Mesenchymal stem cell (in vitro differentiated cells and primary cell): ENCODE data around the gene CES4A.

Experiments used
- DNase-seq: peaks from one replicate; pipeline ENCODE4 v3.0.0-alpha.2; 2013
- H2AFZ ChIP-seq: one replicate; pipeline ENCODE4 v1.6.1; 2013; ENCODE audit warnings: low read depth, mild to moderate bottlenecking, control low read depth, inconsistent platforms, low read length, moderate library complexity
- H2AK5ac ChIP-seq: 2 replicates; pipeline ENCODE4 v1.6.1; 2013; ENCODE audit warnings: low read length, moderate library complexity, mild to moderate bottlenecking, inconsistent platforms; ENCODE audit not compliant: severe bottlenecking
- H2BK120ac ChIP-seq: one replicate; pipeline ENCODE4 v1.6.1; 2013; ENCODE audit warnings: low read depth, mild to moderate bottlenecking, inconsistent platforms, low read length, moderate library complexity
- H2BK12ac ChIP-seq, 2 experiments: one replicate each; pipeline ENCODE4 v1.6.1; 2013; ENCODE audit warnings: inconsistent platforms in 2 of 2, low read length in 2 of 2, mild to moderate bottlenecking in 2 of 2, moderate library complexity in 2 of 2, control low read depth in 1 of 2
- H2BK15ac ChIP-seq: one replicate; pipeline ENCODE4 v1.6.1; 2013; ENCODE audit warnings: mild to moderate bottlenecking, low read depth, inconsistent platforms; ENCODE audit not compliant: poor library complexity, severe bottlenecking
- H2BK5ac ChIP-seq: 2 replicates; pipeline ENCODE4 v1.6.1; 2013; ENCODE audit warnings: low read depth, mild to moderate bottlenecking, low read length, control low read depth, inconsistent platforms; ENCODE audit not compliant: poor library complexity, severe bottlenecking
- H3K14ac ChIP-seq, 2 experiments: one replicate each; pipeline ENCODE4 v1.6.1; 2013; ENCODE audit warnings: inconsistent platforms in 2 of 2, low read length in 2 of 2, control low read depth in 1 of 2, mild to moderate bottlenecking in 1 of 2, moderate library complexity in 1 of 2
- H3K18ac ChIP-seq, 2 experiments: one replicate each; pipeline ENCODE4 v1.6.1; 2013; ENCODE audit warnings: inconsistent platforms in 2 of 2, low read length in 2 of 2, control low read depth in 1 of 2, low read depth in 1 of 2, mild to moderate bottlenecking in 1 of 2
- H3K23ac ChIP-seq, 2 experiments: one replicate each; pipeline ENCODE4 v1.6.1; 2013; ENCODE audit warnings: inconsistent platforms in 2 of 2, low read length in 2 of 2, mild to moderate bottlenecking in 2 of 2, moderate library complexity in 2 of 2, control low read depth in 1 of 2
- H3K27ac ChIP-seq: 2 replicates; pipeline ENCODE4 v1.5.1; 2013; ENCODE audit warnings: mild to moderate bottlenecking, moderate library complexity, low read length, control low read depth, inconsistent platforms; ENCODE audit not compliant: poor library complexity, severe bottlenecking
- H3K27me3 ChIP-seq, 2 experiments: 2 replicates each; pipeline versions ENCODE4 v1.6.1 to v1.7.0; 2013; ENCODE audit warnings: low read length in 2 of 2, mild to moderate bottlenecking in 2 of 2, moderate library complexity in 2 of 2, control low read depth in 1 of 2, inconsistent platforms in 1 of 2; ENCODE audit not compliant: control insufficient read depth in 1 of 2, insufficient read depth in 1 of 2
- H3K36me3 ChIP-seq, 2 experiments: 2 replicates each; pipeline versions ENCODE4 v1.6.1 to v1.7.0; 2013; ENCODE audit warnings: low read length in 2 of 2, control low read depth in 1 of 2, inconsistent platforms in 1 of 2, low read depth in 1 of 2, mild to moderate bottlenecking in 1 of 2; ENCODE audit not compliant: insufficient read depth in 2 of 2, control insufficient read depth in 1 of 2
- H3K4ac ChIP-seq, 2 experiments: one replicate each; pipeline ENCODE4 v1.6.1; 2013; ENCODE audit warnings: inconsistent platforms in 2 of 2, low read length in 2 of 2, mild to moderate bottlenecking in 2 of 2, moderate library complexity in 2 of 2, control low read depth in 1 of 2, low read depth in 1 of 2
- H3K4me1 ChIP-seq: 2 replicates; pipeline ENCODE4 v1.6.1; 2013; ENCODE audit warnings: low read depth, low read length, control low read depth; ENCODE audit not compliant: control insufficient read depth, insufficient read depth
- H3K4me2 ChIP-seq: 2 replicates; pipeline ENCODE4 v1.6.1; 2013; ENCODE audit warnings: low read length, mild to moderate bottlenecking, inconsistent platforms; ENCODE audit not compliant: poor library complexity, severe bottlenecking
- H3K4me3 ChIP-seq, 2 experiments: 2 replicates each; pipeline versions ENCODE4 v1.5.1 to v1.7.0; 2013; ENCODE audit warnings: low read length in 2 of 2, mild to moderate bottlenecking in 2 of 2, control low read depth in 1 of 2, low read depth in 1 of 2; ENCODE audit not compliant: insufficient read depth in 1 of 2
- H3K79me1 ChIP-seq: replicated peaks from 2 replicates; pipeline ENCODE4 v1.6.1; 2013; ENCODE audit warnings: mild to moderate bottlenecking, control low read depth, low read length, inconsistent platforms; ENCODE audit not compliant: poor library complexity, severe bottlenecking
- H3K9ac ChIP-seq: 2 replicates; pipeline ENCODE4 v1.7.0; 2013; ENCODE audit warnings: mild to moderate bottlenecking, low read length, moderate library complexity
- H3K9me3 ChIP-seq: 2 replicates; pipeline ENCODE4 v1.7.0; 2013; ENCODE audit warnings: mild to moderate bottlenecking, low read length; ENCODE audit not compliant: control insufficient read depth
- H4K8ac ChIP-seq: one replicate; pipeline ENCODE4 v1.6.1; 2013; ENCODE audit warnings: inconsistent platforms, mild to moderate bottlenecking, low read length, moderate library complexity
- H4K91ac ChIP-seq: one replicate; pipeline ENCODE4 v1.6.1; 2013; ENCODE audit warnings: mild to moderate bottlenecking, low read length, inconsistent platforms
- WGBS: methylation state at CpG from one replicate; pipeline ENCODE4 v1.1.7; 2013; ENCODE audit warnings: mixed read lengths; 5-methylcytosine and 5-hydroxymethylcytosine counted together

Gene CES4A

DNA sequence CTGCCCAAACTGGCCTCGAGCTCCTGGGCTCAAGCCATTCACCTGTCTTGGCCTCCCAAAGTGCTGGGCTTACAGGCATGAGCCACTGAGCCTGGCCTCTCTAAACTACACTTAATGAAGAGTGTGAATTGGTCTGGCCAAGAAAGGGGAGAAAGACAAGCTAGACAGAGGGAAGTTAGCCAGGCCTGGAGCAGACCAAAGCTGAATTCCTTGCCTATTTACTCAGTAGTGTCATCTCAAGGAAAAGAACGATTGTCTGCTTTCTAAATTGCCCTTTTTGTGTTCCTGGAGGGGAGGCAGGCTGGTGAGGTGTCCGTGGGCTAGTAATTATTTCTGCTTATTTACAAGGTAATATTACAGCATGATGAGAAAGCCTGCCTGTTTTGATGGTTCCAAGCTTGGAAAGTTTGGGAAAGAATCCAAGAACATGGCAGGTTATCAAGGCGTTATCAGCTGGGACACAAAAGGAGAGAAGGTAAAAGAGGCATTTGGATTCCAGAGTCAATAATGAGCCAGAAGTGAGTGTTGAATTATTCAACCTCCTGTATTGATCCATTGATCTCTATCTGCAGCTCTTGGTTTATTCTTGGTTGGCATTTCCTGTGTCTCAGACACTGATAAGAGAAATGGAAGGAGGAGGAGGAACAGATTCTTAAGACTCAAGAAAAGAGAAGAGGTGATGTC is 34.3 kb downstream of the CES4A start:
- H3K4me2 ChIP-seq = no peak overlapping the region
- H4K8ac ChIP-seq = no peak overlapping the region
- no peak overlapping the region for H3K9ac ChIP-seq
- no peak overlapping the region for H3K27ac ChIP-seq
- H2AFZ ChIP-seq = no peak overlapping the region
- H3K4me1 ChIP-seq = no peaks in the 10 kb centered on the region
- no peak overlapping the region for H3K4ac ChIP-seq
- H2BK12ac ChIP-seq = no peak overlapping the region
- WGBS = 69% methylated on average over 4 of the region's 4 CpGs
- no peaks in the 10 kb centered on the region for H3K36me3 ChIP-seq
- no peak overlapping the region for H2BK120ac ChIP-seq
- H3K9me3 ChIP-seq = no peaks in the 10 kb centered on the region
- H2BK15ac ChIP-seq = no peak overlapping the region
- no peaks in the 10 kb centered on the region for H3K79me1 ChIP-seq
- H2AK5ac ChIP-seq = no peak overlapping the region
- H3K14ac ChIP-seq = no peak overlapping the region
- no peak overlapping the region for H3K23ac ChIP-seq
- no peaks in the 10 kb centered on the region for H3K27me3 ChIP-seq
- no peak for DNase-seq
- H4K91ac ChIP-seq = no peak overlapping the region
- no peak overlapping the region for H3K4me3 ChIP-seq
- H2BK5ac ChIP-seq = no peak overlapping the region
- H3K18ac ChIP-seq = no peak overlapping the region

- peaks cover 2% of the 10 kb centered on the region for H3K4me1 ChIP-seq
- H3K4ac ChIP-seq = no peak overlapping the region
- H3K4me3 ChIP-seq = no peak overlapping the region
- no peaks in the 10 kb centered on the region for H3K9me3 ChIP-seq
- no peak overlapping the region for H4K8ac ChIP-seq
- no peak overlapping the region for H3K9ac ChIP-seq
- H2AFZ ChIP-seq = no peak overlapping the region
- WGBS = 100% methylated on average over 1 of the region's 1 CpG
- H3K4me2 ChIP-seq = no peak overlapping the region
- no peak overlapping the region for H2BK15ac ChIP-seq
- no peak overlapping the region for H2BK12ac ChIP-seq
- H3K14ac ChIP-seq = no peak overlapping the region
- no peaks in the 10 kb centered on the region for H3K36me3 ChIP-seq
- no peak overlapping the region for H3K23ac ChIP-seq
- DNase-seq = no peak
- H2BK5ac ChIP-seq = no peak overlapping the region
- peaks cover 2% of the 10 kb centered on the region for H3K79me1 ChIP-seq
- H3K27ac ChIP-seq = no peak overlapping the region
- no peak overlapping the region for H2AK5ac ChIP-seq
- no peak overlapping the region for H4K91ac ChIP-seq
- H3K27me3 ChIP-seq = no peaks in the 10 kb centered on the region
- no peak overlapping the region for H3K18ac ChIP-seq
- H2BK120ac ChIP-seq = no peak overlapping the region
These were observed 35.3 kb downstream of the CES4A start for GRCh38 chr16:67023689-67024088.

- no peaks in the 10 kb centered on the region for H3K27me3 ChIP-seq
- H4K91ac ChIP-seq = no peak overlapping the region
- no peak overlapping the region for H2AFZ ChIP-seq
- H3K27ac ChIP-seq = no peak overlapping the region
- no peak overlapping the region for H3K4me2 ChIP-seq
- no peak overlapping the region for H3K4ac ChIP-seq
- H3K4me3 ChIP-seq = no peak overlapping the region
- H3K23ac ChIP-seq = no peak overlapping the region
- H3K4me1 ChIP-seq = peaks cover 2% of the 10 kb centered on the region
- no peak overlapping the region for H2AK5ac ChIP-seq
- DNase-seq = no peak
- no peak overlapping the region for H2BK12ac ChIP-seq
- no peaks in the 10 kb centered on the region for H3K9me3 ChIP-seq
- peaks cover 2% of the 10 kb centered on the region for H3K79me1 ChIP-seq
- no peaks in the 10 kb centered on the region for H3K36me3 ChIP-seq
- H2BK120ac ChIP-seq = no peak overlapping the region
- H3K18ac ChIP-seq = no peak overlapping the region
- WGBS = 66% methylated on average over 3 of the region's 4 CpGs
- H4K8ac ChIP-seq = no peak overlapping the region
- no peak overlapping the region for H3K9ac ChIP-seq
- H2BK5ac ChIP-seq = no peak overlapping the region
- H3K14ac ChIP-seq = no peak overlapping the region
- no peak overlapping the region for H2BK15ac ChIP-seq
These were observed 36.2 kb downstream of the CES4A start for GRCh38 chr16:67024384-67025209.

DNA sequence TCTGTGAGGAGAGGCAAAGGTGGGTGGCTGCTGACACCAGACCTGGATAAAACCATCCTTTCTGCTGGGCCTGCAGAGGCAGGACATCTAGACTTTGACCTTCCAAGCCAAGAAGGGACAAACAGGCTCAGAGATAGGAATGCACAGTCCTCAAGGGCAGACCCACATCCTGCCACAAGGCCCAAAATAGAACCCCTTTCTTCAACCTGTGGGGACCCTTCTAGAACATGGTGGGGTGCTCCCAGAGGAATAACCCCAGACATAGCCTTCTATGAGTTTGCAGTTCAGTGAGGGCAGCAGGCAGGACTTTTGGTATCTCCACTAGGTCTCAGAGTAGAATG is 36.8 kb downstream of the CES4A start:
- Histone ChIP-seq H3K18ac (no peak overlapping the region), H3K14ac (no peak overlapping the region), H3K23ac (no peak overlapping the region), H3K9me3 (no peaks in the 10 kb centered on the region), H3K27me3 (no peaks in the 10 kb centered on the region), H3K4me2 (no peak overlapping the region), H3K4me3 (no peak overlapping the region), H2BK5ac (no peak overlapping the region), H3K27ac (no peak overlapping the region), H3K9ac (no peak overlapping the region), H2AFZ (no peak overlapping the region), H3K36me3 (no peaks in the 10 kb centered on the region), H4K8ac (no peak overlapping the region), H3K4ac (no peak overlapping the region), H3K79me1 (peaks cover 2% of the 10 kb centered on the region), H2BK15ac (no peak overlapping the region), H4K91ac (no peak overlapping the region), H2BK12ac (no peak overlapping the region), H2BK120ac (no peak overlapping the region), H3K4me1 (peaks cover 2% of the 10 kb centered on the region), H2AK5ac (no peak overlapping the region)
- DNase-seq = no peak
